GM23338 (cell line): ENCODE measurements around the gene EGFL8. TPM values are rescaled to one million over a fixed set of nuclear protein-coding genes. Genes with fewer than 3 reads are reported as not detected.
A peak's percentile ranks its signal among the peaks of the same experiment; 100 is the strongest.

Experiments
- ATAC-seq: fragments of 200-7000 bp; cut with Tn5 transposase; 3 replicates; pipeline ENCODE4 v1.9.1; 2020
- DNase-seq: peaks from one replicate; pipeline ENCODE4 v3.0.0-alpha.2; 2015; ENCODE audit warnings: low spot score
- H2AFZ ChIP-seq: fragments of 200-600 bp; sonication (generic); 2 replicates; pipeline ENCODE4 v1.8.0; 2016; ENCODE audit warnings: antibody characterized with exemption, mild to moderate bottlenecking, moderate library complexity
- H3F3A ChIP-seq: fragments of 200-600 bp; sonication (generic); replicated peaks from 2 replicates; pipeline ENCODE4 v1.8.0; 2017; ENCODE audit warnings: antibody characterized with exemption, mixed run types, low read depth
- H3K27ac ChIP-seq: fragments of 200-600 bp; sonication (generic); 2 replicates; pipeline ENCODE4 v1.6.1; 2016; ENCODE audit warnings: low read depth
- H3K27me3 ChIP-seq: fragments of 200-600 bp; sonication (generic); 2 replicates; pipeline ENCODE4 v1.8.0; 2016; ENCODE audit warnings: mild to moderate bottlenecking, mixed run types, moderate library complexity; ENCODE audit not compliant: insufficient read depth
- H3K36me3 ChIP-seq: fragments of 200-600 bp; sonication (generic); 2 replicates; pipeline ENCODE4 v1.8.0; 2016; ENCODE audit warnings: mild to moderate bottlenecking; ENCODE audit not compliant: insufficient read depth
- H3K4me1 ChIP-seq: fragments of 200-600 bp; sonication (generic); 2 replicates; pipeline ENCODE4 v1.8.0; 2016; ENCODE audit warnings: mild to moderate bottlenecking, moderate library complexity; ENCODE audit not compliant: insufficient read depth
- H3K4me2 ChIP-seq: fragments of 200-600 bp; sonication (generic); 2 replicates; pipeline ENCODE4 v1.7.1; 2017; ENCODE audit warnings: mixed run types
- H3K4me3 ChIP-seq: fragments of 200-600 bp; sonication (generic); 2 replicates; pipeline ENCODE4 v1.6.1; 2016; ENCODE audit warnings: mixed run types
- H3K79me2 ChIP-seq: fragments of 200-600 bp; sonication (generic); replicated peaks from 2 replicates; pipeline ENCODE4 v1.8.0; 2017; ENCODE audit warnings: mild to moderate bottlenecking; ENCODE audit not compliant: insufficient read depth
- H3K9me2 ChIP-seq: fragments of 200-600 bp; sonication (generic); 2 replicates; pipeline ENCODE4 v1.8.0; 2017; ENCODE audit not compliant: insufficient read depth
- H4K20me1 ChIP-seq: fragments of 200-600 bp; sonication (generic); replicated peaks from 2 replicates; pipeline ENCODE4 v1.8.0; 2017; ENCODE audit warnings: mild to moderate bottlenecking; ENCODE audit not compliant: insufficient read depth
- H3K27ac Mint-ChIP-seq: 2 replicates; pipeline ENCODE4 v1.8.0; 2020; ENCODE audit warnings: inconsistent platforms, mild to moderate bottlenecking, moderate library complexity, mixed read lengths
- H3K27me3 Mint-ChIP-seq: 3 replicates; pipeline ENCODE4 v1.8.0; 2022; ENCODE audit warnings: low read depth, mild to moderate bottlenecking, moderate library complexity, mixed read lengths, inconsistent platforms; ENCODE audit not compliant: insufficient read depth, poor library complexity
- H3K36me3 Mint-ChIP-seq: 3 replicates; pipeline ENCODE4 v1.8.0; 2021; ENCODE audit warnings: low read depth, mild to moderate bottlenecking, inconsistent platforms, moderate library complexity, mixed read lengths
- H3K4me1 Mint-ChIP-seq: 3 replicates; pipeline ENCODE4 v1.8.0; 2020; ENCODE audit warnings: mild to moderate bottlenecking, inconsistent platforms, mixed read lengths
- H3K4me3 Mint-ChIP-seq: 3 replicates; pipeline ENCODE4 v1.8.0; 2021; ENCODE audit warnings: moderate library complexity, mild to moderate bottlenecking, inconsistent platforms, mixed read lengths
- H3K9me3 Mint-ChIP-seq: 3 replicates; pipeline ENCODE4 v1.8.0; 2020; ENCODE audit warnings: moderate library complexity, mild to moderate bottlenecking, inconsistent platforms, mixed read lengths
- CREB1 ChIP-seq: fragments of 250-450 bp; sonication (Bioruptor Pico); IDR thresholded peaks from 2 replicates; pipeline ENCODE4 v1.5.0; 2020; ENCODE audit warnings: low read depth, mild to moderate bottlenecking, moderate library complexity
- CTCF ChIP-seq, 2 experiments: fragments of 200-600 bp in 1 of 2; sonication (generic) in 1 of 2; conservative IDR thresholded peaks; 2 replicates each; pipeline versions ENCODE4 v1.5.1 to v1.6.1; 2016 to 2017; ENCODE audit warnings: antibody characterized with exemption in 2 of 2, low read depth in 2 of 2, mild to moderate bottlenecking in 2 of 2, moderate library complexity in 1 of 2
- EZH2 ChIP-seq: fragments of 200-600 bp; sonication (generic); IDR thresholded peaks from one replicate; pipeline ENCODE4 v1.8.0; 2017; ENCODE audit warnings: antibody characterized with exemption, mild to moderate bottlenecking, low read depth; ENCODE audit not compliant: unreplicated experiment
- JUNB ChIP-seq: IDR thresholded peaks from one replicate; pipeline ENCODE4 v1.6.1; 2016; ENCODE audit warnings: antibody characterized with exemption; ENCODE audit not compliant: unreplicated experiment
- NANOG ChIP-seq: IDR thresholded peaks from 2 replicates; pipeline ENCODE4 v1.6.1; 2016; ENCODE audit warnings: antibody characterized with exemption, borderline replicate concordance
- POLR2AphosphoS5 ChIP-seq: IDR thresholded peaks from 2 replicates; pipeline ENCODE4 v1.6.1; 2016; ENCODE audit warnings: antibody characterized with exemption, low read depth
- REST ChIP-seq: IDR thresholded peaks from one replicate; pipeline ENCODE4 v1.6.1; 2018; ENCODE audit warnings: antibody characterized with exemption; ENCODE audit not compliant: unreplicated experiment
- STAT1 ChIP-seq: IDR thresholded peaks from one replicate; pipeline ENCODE4 v1.6.1; 2016; ENCODE audit warnings: antibody characterized with exemption; ENCODE audit not compliant: unreplicated experiment
- ZNF331 ChIP-seq: fragments of 250-450 bp; sonication (Bioruptor Pico); IDR thresholded peaks from 2 replicates; pipeline ENCODE4 v1.5.0; 2020; ENCODE audit warnings: low read depth, mild to moderate bottlenecking, moderate library complexity
- ZNF462 ChIP-seq: fragments of 250-450 bp; sonication (Bioruptor Pico); IDR thresholded peaks from 2 replicates; pipeline ENCODE4 v1.5.0; 2020; ENCODE audit warnings: mild to moderate bottlenecking, moderate library complexity
- polyA plus RNA-seq: library from polyadenylated mRNA; unstranded; fragments of >200 nt; fragmentation: Nextera tagmentation; extraction: Ambion mirVana; gene quantifications from 2 replicates; pipeline ENCODE4 v1.2.1, GENCODE V29; 2016
- total RNA-seq: library from RNA; depleted of rRNA; stranded (reverse); fragments of >200 nt; shearing (Covaris generic); gene quantifications from 2 replicates; pipeline ENCODE4 v1.2.3, GENCODE V29; 2014

EGFL8 gene
- total and polyA plus RNA-seq, 2 experiments from 2014 or later: 6.1 to 7.4 TPM

GRCh38 chr6:32183030-32183429, 18.6 kb downstream of the EGFL8 start:
- no peak overlapping the region for H3K4me3 ChIP-seq
- peaks cover 5% of the 10 kb centered on the region for H3K36me3 ChIP-seq
- no peak for DNase-seq
- H3K27me3 ChIP-seq: no peaks in the 10 kb centered on the region
- Mint-ChIP-seq H3K9me3 (no peaks in the 10 kb centered on the region), H3K27me3 (peaks cover 17% of the 10 kb centered on the region), H3K36me3 (peaks cover 71% of the 10 kb centered on the region), H3K4me3 (no peak overlapping the region), H3K4me1 (peaks cover 38% of the 10 kb centered on the region), H3K27ac (no peak overlapping the region)
- no peak for ATAC-seq
- peaks cover 13% of the 10 kb centered on the region for H3K79me2 ChIP-seq
- H3K4me1 ChIP-seq: peaks cover 9% of the 10 kb centered on the region; the same call in 1 of the 2 replicates
- no peak overlapping the region for H3K4me2 ChIP-seq
- H4K20me1 ChIP-seq: no peaks in the 10 kb centered on the region
- peaks cover 13% of the 10 kb centered on the region for H3F3A ChIP-seq
- no peaks in the 10 kb centered on the region for H3K9me2 ChIP-seq
- H2AFZ ChIP-seq: no peak overlapping the region
- TF ChIP-seq CREB1 (CRISPR knock-in tag): no peak
- no peak for TF ChIP-seq ZNF331
- H3K27ac ChIP-seq: no peak overlapping the region

- Mint-ChIP-seq H3K9me3 (no peaks in the 10 kb centered on the region; the same call in 2 of the 3 replicates), H3K4me1 (peaks cover 40% of the 10 kb centered on the region), H3K4me3 (no peak overlapping the region), H3K27ac (peak overlapping the region; percentile 62; the same call in 1 of the 2 replicates), H3K36me3 (peaks cover 76% of the 10 kb centered on the region), H3K27me3 (peaks cover 17% of the 10 kb centered on the region)
- Histone ChIP-seq H3K27me3 (no peaks in the 10 kb centered on the region), H3K9me2 (no peaks in the 10 kb centered on the region), H3K27ac (no peak overlapping the region), H3K4me3 (no peak overlapping the region), H3K36me3 (peaks cover 5% of the 10 kb centered on the region), H2AFZ (no peak overlapping the region), H3F3A (peaks cover 13% of the 10 kb centered on the region), H3K79me2 (peaks cover 13% of the 10 kb centered on the region), H3K4me2 (no peak overlapping the region), H4K20me1 (no peaks in the 10 kb centered on the region), H3K4me1 (peaks cover 11% of the 10 kb centered on the region)
- DNase-seq (no peak), ATAC-seq (no peak)
- TF ChIP-seq CREB1 (CRISPR knock-in tag) (no peak), JUNB (no peak), ZNF331 (no peak), EZH2 (no peak), REST (no peak), NANOG (no peak), POLR2AphosphoS5 (no peak), CTCF (conservative IDR thresholded peaks at IDR 0.05; ENCODE audit: low read depth in 2 of 2) (no peak), STAT1 (no peak), ZNF462 (CRISPR knock-in tag) (no peak)
Measured at GRCh38 chr6:32183483-32184083, 19.2 kb downstream of the EGFL8 start.
